IMR-90 (cell line): Measurements from ENCODE around the gene RRP8.

ENCODE experiments used
- BHLHE40 ChIP-seq: fragments of 150-350 bp; IDR thresholded peaks from 2 replicates; pipeline ENCODE4 v1.6.1; 2016; ENCODE audit warnings: mild to moderate bottlenecking, low read depth, low read length
- CEBPB ChIP-seq: IDR thresholded peaks from 2 replicates; pipeline ENCODE4 v1.6.1; 2012; ENCODE audit warnings: low read depth, low read length, improper control_type of control experiment
- CHD1 ChIP-seq: IDR thresholded peaks from 2 replicates; pipeline ENCODE4 v1.6.1; 2012; ENCODE audit warnings: low read depth, low read length, improper control_type of control experiment
- ELK1 ChIP-seq: fragments of 150-350 bp; IDR thresholded peaks from 2 replicates; pipeline ENCODE4 v1.6.1; 2016; ENCODE audit warnings: low read depth, mild to moderate bottlenecking, low read length, moderate library complexity, borderline replicate concordance
- MAZ ChIP-seq: IDR thresholded peaks from 2 replicates; pipeline ENCODE4 v1.6.1; 2012; ENCODE audit warnings: low read depth, mild to moderate bottlenecking, low read length, improper control_type of control experiment, moderate library complexity, borderline replicate concordance
- MXI1 ChIP-seq: IDR thresholded peaks from 2 replicates; pipeline ENCODE4 v1.6.1; 2012; ENCODE audit warnings: low read depth, mild to moderate bottlenecking, low read length, moderate library complexity, borderline replicate concordance
- NFE2L2 ChIP-seq: fragments of 150-350 bp; IDR thresholded peaks from 2 replicates; pipeline ENCODE4 v1.6.1; 2016; ENCODE audit warnings: low read depth, mild to moderate bottlenecking, low read length
- POLR2A ChIP-seq: IDR thresholded peaks from 2 replicates; pipeline ENCODE4 v1.6.1; 2012; ENCODE audit warnings: mild to moderate bottlenecking, low read depth, low read length
- RAD21 ChIP-seq: IDR thresholded peaks from 2 replicates; pipeline ENCODE4 v1.6.1; 2012; ENCODE audit warnings: low read length, improper control_type of control experiment
- RCOR1 ChIP-seq: IDR thresholded peaks from 2 replicates; pipeline ENCODE4 v1.6.1; 2012; ENCODE audit warnings: mild to moderate bottlenecking, low read length, improper control_type of control experiment; ENCODE audit not compliant: insufficient replicate concordance
- SMC3 ChIP-seq: fragments of 150-350 bp; IDR thresholded peaks from 2 replicates; pipeline ENCODE4 v1.6.1; 2016; ENCODE audit warnings: low read depth, mild to moderate bottlenecking, antibody characterized with exemption, low read length, moderate library complexity
- TF ChIP-seq, protein P1 (sequence below): conservative IDR thresholded peaks from 2 replicates; pipeline ENCODE4 v1.5.1; 2012; ENCODE audit warnings: mild to moderate bottlenecking, low read depth, low read length, improper control_type of control experiment
- TF ChIP-seq, protein P2 (sequence below): fragments of 150-350 bp; IDR thresholded peaks from 2 replicates; pipeline ENCODE4 v1.6.1; 2017; ENCODE audit warnings: mild to moderate bottlenecking, antibody characterized with exemption, low read length, low read depth

DNA sequence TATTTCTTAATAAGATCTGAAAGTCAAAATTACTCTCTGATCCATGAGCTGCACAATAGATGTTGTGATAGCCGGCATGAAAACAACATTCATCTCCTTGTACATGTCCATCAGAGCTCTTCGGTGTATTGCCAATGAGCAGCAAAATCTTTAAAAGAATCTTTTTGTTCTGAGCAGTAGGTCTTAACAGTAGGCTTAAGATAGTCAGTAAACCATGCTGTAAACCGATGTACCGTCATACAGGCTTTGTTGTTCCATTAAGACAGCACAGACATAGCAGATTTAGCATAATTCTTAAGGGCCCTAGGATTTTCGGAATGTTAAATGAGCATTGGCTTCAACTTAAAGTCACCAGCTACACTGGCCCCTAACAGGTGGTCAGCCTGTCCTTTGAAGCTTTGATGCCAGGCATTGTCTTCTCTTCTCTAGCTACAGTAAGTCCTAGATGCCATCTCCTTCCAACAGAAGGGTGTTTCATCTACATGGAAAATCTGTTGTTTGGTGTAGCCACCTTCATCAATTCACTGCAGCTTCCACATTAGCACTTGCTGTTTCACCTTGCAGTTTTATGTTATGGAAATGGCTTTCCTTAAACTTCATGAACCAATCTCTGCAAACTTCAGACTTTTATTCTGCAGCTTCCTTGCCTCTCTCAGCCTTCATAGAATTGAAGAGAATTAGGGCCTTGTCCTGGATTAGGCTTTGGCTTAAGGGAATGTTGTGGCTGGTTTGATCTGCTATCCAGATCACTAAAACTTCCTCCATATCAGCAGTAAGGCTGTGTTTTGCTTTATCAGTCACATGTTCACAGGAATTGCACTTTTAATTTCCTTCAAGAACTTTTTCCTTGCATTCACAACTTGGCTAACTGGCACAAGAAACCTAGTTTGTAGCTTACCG is 28.4 kb downstream of the RRP8 start:
- no peak for TF ChIP-seq CEBPB
- no peak for TF ChIP-seq POLR2A
- TF ChIP-seq, protein P1, sequence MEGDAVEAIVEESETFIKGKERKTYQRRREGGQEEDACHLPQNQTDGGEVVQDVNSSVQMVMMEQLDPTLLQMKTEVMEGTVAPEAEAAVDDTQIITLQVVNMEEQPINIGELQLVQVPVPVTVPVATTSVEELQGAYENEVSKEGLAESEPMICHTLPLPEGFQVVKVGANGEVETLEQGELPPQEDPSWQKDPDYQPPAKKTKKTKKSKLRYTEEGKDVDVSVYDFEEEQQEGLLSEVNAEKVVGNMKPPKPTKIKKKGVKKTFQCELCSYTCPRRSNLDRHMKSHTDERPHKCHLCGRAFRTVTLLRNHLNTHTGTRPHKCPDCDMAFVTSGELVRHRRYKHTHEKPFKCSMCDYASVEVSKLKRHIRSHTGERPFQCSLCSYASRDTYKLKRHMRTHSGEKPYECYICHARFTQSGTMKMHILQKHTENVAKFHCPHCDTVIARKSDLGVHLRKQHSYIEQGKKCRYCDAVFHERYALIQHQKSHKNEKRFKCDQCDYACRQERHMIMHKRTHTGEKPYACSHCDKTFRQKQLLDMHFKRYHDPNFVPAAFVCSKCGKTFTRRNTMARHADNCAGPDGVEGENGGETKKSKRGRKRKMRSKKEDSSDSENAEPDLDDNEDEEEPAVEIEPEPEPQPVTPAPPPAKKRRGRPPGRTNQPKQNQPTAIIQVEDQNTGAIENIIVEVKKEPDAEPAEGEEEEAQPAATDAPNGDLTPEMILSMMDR = no peak
- no peak for TF ChIP-seq RAD21
- no peak for TF ChIP-seq BHLHE40
- TF ChIP-seq RCOR1 = no peak
- TF ChIP-seq CHD1 = no peak
- TF ChIP-seq MAZ = no peak
- TF ChIP-seq SMC3 = no peak
- TF ChIP-seq, protein P2, sequence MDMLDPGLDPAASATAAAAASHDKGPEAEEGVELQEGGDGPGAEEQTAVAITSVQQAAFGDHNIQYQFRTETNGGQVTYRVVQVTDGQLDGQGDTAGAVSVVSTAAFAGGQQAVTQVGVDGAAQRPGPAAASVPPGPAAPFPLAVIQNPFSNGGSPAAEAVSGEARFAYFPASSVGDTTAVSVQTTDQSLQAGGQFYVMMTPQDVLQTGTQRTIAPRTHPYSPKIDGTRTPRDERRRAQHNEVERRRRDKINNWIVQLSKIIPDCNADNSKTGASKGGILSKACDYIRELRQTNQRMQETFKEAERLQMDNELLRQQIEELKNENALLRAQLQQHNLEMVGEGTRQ = no peak
- TF ChIP-seq ELK1 = no peak
- TF ChIP-seq NFE2L2 = no peak
- no peak for TF ChIP-seq MXI1
